Regular cardiac myocyte (primary cell): ENCODE data around the gene ARL2BP. TPM values are rescaled to one million over a fixed set of nuclear protein-coding genes. Genes with fewer than 3 reads are reported as not detected.

ENCODE experiments used
- total RNA-seq: library from RNA; depleted of rRNA; stranded (reverse); fragments of >200 nt; gene quantifications from 2 replicates; pipeline ENCODE4 v1.2.3, GENCODE V29; 2014

Gene ARL2BP
- 77.8 and 78.9 TPM in 2 replicates for total RNA-seq

DNA sequence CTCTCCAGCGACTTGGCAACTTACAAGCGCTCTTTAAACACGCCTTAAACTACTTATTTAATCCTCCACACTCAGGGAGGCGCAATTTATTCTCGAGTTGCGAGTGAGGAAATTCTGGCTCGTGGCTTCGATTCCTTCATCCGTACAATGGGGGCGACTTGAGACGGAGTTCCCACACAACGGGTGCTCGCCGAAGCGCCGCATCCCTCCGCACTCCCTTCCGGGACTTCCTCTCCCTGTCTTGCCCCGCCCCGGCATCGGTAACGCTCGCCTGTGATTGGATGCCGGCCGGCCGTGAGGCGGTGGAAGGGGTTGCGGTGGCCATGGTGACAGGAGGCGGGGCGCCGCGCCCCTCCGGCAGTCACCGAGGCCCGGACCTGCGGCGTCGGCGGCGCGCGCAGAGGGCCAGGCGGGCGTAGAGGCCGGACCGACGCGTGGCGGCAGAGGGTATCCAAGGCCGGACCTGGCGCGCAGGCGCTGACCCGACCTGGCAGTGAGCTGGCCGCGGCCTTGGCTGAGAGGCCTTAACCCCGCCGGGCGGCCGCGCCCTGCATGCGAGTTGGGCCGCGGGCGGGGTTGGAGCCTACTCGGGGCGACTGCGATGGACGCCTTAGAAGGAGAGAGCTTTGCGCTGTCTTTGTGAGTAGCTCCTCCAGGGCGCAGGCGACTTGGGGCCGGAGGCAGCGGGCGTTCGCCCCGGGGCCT is at the start of gene ARL2BP:
Gene ARL2BP, plus strand, starts transcription at position 493 of the 705 bp plus-strand sequence. Its CDS starts 109 bp downstream, at position 602.

DNA sequence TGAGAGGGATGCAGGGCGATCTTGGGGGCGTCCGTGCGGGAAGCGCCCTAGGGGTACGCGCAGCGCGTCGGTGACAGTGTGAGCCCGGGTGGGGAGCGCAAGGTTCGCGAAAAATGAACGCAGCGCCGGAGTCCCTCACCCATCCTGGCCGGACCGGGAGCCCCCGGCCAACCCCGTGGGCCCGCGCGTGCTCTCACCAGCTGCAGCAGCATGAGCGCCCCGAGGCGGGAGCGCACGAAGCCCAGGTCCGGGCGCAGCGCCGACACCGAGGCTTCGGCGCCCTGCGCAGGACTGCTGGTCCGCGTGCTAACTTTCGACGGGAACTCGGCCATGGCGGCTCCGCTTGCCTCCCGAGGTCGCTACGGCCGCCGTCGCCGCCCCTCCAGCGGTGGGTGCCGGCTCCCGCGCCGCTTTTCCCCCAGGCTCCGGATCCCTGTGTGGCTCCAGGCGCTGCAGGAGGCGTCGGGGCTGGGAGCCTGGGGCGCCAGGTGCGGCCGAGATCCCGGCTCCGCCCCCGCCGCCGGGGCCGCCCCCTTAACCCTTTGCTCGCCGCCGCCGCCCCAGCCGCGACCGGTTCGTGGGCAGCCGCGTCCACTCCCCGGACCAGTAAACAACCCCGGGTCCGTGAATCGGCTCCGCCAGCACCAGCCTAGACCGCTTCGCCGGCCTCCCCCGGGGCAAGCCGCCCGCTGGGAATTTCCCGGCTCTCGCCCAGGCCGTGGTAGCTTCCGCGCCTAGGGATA is 39.3 kb downstream of the ARL2BP start, which contains the start of gene PLLP:
Gene PLLP, minus strand, starts transcription at position 464 of the 743 bp plus-strand sequence. Its CDS starts 132 bp downstream, at position 332.

Other genes starting within 250 kb of the ARL2BP start
- 7.3 and 15.3 TPM in 2 replicates for gene CPNE2, start 152.7 kb upstream of the ARL2BP start, total RNA-seq
- 63.4 and 89.0 TPM in 2 replicates for gene PSME3IP1, start 59.2 kb upstream of the ARL2BP start, total RNA-seq
- gene RSPRY1, start 58.9 kb upstream of the ARL2BP start, total RNA-seq, result 35.8 and 48.5 TPM in 2 replicates
- gene PLLP, start 39.4 kb downstream of the ARL2BP start, total RNA-seq, result under 0.01 TPM in 1 of 2 replicates, not detected in the other
- gene CCL22, start 113.5 kb downstream of the ARL2BP start, total RNA-seq, result not detected in 2 replicates
- gene CX3CL1, start 127.2 kb downstream of the ARL2BP start, total RNA-seq, result 0.19 and 1.4 TPM in 2 replicates
- gene CCL17, start 159.5 kb downstream of the ARL2BP start, total RNA-seq, result not detected in 2 replicates
- 37.2 and 41.8 TPM in 2 replicates for gene CIAPIN1, start 202.1 kb downstream of the ARL2BP start, total RNA-seq
- 33.8 and 43.5 TPM in 2 replicates for gene COQ9, start 202.2 kb downstream of the ARL2BP start, total RNA-seq
- gene POLR2C, start 217.4 kb downstream of the ARL2BP start, total RNA-seq, result 113 and 150 TPM in 2 replicates
- 33.8 and 47.7 TPM in 2 replicates for gene DOK4, start 241.2 kb downstream of the ARL2BP start, total RNA-seq